ENCODE data around the gene EMC8. TPM values are rescaled to one million over a fixed set of nuclear protein-coding genes. Genes with fewer than 3 reads are reported as not detected.
A peak's percentile ranks its signal among the peaks of the same experiment; 100 is the strongest.

EMC8 gene
- total and polyA plus RNA-seq, 10 of the 15 experiments (the other 5 are each of a cell fraction or from before 2014, with no cell fraction given), result 7.8 to 62.0 (median 33.5) TPM

DNA sequence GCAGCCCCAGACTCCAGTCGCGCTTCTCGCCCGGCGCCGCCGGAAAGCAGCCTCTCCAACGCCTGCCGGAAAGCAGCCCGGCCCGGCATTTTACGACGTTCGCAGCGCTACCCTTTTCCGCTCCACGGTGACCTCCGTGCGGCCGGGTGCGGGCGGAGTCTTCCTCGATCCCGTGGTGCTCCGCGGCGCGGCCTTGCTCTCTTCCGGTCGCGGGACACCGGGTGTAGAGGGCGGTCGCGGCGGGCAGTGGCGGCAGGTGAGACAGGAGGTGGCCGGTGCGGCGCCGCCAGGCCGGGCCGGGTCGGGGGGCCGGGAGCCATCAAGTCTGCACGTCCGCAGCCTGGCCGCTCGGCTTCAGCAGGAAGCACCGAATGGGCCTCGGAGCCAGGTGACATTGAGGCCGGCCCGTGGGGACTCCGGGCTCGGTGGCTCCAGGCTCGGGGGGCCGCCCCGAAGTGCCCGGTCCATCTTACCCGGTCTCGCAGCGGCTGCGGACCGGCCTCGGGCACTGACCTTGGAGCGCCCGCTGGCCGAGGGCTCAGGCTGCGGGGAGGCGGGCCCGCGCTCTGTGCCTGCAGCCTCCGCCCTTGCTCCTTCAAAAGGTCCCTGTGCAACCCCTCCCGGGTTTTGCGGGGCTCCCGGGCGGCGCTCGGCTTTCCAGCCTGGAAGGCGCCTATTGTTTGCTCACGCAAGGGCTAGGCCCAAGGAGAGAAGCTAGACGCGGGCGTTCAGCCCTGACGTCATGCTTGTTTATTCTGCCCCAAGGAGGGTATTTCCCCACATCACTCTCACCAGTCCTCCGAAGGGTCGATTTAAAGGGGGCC, at the start of gene EMC8, which contains the start of gene COX4I1 (continued):
- TF ChIP-seq, protein P1, sequence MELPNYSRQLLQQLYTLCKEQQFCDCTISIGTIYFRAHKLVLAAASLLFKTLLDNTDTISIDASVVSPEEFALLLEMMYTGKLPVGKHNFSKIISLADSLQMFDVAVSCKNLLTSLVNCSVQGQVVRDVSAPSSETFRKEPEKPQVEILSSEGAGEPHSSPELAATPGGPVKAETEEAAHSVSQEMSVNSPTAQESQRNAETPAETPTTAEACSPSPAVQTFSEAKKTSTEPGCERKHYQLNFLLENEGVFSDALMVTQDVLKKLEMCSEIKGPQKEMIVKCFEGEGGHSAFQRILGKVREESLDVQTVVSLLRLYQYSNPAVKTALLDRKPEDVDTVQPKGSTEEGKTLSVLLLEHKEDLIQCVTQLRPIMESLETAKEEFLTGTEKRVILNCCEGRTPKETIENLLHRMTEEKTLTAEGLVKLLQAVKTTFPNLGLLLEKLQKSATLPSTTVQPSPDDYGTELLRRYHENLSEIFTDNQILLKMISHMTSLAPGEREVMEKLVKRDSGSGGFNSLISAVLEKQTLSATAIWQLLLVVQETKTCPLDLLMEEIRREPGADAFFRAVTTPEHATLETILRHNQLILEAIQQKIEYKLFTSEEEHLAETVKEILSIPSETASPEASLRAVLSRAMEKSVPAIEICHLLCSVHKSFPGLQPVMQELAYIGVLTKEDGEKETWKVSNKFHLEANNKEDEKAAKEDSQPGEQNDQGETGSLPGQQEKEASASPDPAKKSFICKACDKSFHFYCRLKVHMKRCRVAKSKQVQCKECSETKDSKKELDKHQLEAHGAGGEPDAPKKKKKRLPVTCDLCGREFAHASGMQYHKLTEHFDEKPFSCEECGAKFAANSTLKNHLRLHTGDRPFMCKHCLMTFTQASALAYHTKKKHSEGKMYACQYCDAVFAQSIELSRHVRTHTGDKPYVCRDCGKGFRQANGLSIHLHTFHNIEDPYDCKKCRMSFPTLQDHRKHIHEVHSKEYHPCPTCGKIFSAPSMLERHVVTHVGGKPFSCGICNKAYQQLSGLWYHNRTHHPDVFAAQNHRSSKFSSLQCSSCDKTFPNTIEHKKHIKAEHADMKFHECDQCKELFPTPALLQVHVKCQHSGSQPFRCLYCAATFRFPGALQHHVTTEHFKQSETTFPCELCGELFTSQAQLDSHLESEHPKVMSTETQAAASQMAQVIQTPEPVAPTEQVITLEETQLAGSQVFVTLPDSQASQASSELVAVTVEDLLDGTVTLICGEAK (IDR thresholded peaks at IDR 0.05; ENCODE audit: borderline replicate concordance), result peak; percentile 63; the same call in 1 of the 2 replicates
- TF ChIP-seq POLR2AphosphoS5 (IDR thresholded peaks at IDR 0.05; ENCODE audit: low read length), result peak; percentile 88
- TF ChIP-seq IKZF1 (conservative IDR thresholded peaks at IDR 0.05), result peak; percentile 75
- no peak for TF ChIP-seq CHD2 (IDR thresholded peaks at IDR 0.05; ENCODE audit: borderline replicate concordance, low read depth, low read length)
- TF ChIP-seq, protein P2, sequence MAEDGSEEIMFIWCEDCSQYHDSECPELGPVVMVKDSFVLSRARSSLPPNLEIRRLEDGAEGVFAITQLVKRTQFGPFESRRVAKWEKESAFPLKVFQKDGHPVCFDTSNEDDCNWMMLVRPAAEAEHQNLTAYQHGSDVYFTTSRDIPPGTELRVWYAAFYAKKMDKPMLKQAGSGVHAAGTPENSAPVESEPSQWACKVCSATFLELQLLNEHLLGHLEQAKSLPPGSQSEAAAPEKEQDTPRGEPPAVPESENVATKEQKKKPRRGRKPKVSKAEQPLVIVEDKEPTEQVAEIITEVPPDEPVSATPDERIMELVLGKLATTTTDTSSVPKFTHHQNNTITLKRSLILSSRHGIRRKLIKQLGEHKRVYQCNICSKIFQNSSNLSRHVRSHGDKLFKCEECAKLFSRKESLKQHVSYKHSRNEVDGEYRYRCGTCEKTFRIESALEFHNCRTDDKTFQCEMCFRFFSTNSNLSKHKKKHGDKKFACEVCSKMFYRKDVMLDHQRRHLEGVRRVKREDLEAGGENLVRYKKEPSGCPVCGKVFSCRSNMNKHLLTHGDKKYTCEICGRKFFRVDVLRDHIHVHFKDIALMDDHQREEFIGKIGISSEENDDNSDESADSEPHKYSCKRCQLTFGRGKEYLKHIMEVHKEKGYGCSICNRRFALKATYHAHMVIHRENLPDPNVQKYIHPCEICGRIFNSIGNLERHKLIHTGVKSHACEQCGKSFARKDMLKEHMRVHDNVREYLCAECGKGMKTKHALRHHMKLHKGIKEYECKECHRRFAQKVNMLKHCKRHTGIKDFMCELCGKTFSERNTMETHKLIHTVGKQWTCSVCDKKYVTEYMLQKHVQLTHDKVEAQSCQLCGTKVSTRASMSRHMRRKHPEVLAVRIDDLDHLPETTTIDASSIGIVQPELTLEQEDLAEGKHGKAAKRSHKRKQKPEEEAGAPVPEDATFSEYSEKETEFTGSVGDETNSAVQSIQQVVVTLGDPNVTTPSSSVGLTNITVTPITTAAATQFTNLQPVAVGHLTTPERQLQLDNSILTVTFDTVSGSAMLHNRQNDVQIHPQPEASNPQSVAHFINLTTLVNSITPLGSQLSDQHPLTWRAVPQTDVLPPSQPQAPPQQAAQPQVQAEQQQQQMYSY (CRISPR knock-in tag; IDR thresholded peaks at IDR 0.05), result no peak
- no peak for TF ChIP-seq RBBP5 (conservative IDR thresholded peaks at IDR 0.05)
- TF ChIP-seq, protein P3, sequence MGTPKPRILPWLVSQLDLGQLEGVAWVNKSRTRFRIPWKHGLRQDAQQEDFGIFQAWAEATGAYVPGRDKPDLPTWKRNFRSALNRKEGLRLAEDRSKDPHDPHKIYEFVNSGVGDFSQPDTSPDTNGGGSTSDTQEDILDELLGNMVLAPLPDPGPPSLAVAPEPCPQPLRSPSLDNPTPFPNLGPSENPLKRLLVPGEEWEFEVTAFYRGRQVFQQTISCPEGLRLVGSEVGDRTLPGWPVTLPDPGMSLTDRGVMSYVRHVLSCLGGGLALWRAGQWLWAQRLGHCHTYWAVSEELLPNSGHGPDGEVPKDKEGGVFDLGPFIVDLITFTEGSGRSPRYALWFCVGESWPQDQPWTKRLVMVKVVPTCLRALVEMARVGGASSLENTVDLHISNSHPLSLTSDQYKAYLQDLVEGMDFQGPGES (IDR thresholded peaks at IDR 0.05), result no peak
- peak; percentile 15; the same call in 1 of the 2 replicates for TF ChIP-seq DPF2 (IDR thresholded peaks at IDR 0.05)
- no peak for TF ChIP-seq SREBF1 (IDR thresholded peaks at IDR 0.05; ENCODE audit: low read length)
- TF ChIP-seq, protein P4, sequence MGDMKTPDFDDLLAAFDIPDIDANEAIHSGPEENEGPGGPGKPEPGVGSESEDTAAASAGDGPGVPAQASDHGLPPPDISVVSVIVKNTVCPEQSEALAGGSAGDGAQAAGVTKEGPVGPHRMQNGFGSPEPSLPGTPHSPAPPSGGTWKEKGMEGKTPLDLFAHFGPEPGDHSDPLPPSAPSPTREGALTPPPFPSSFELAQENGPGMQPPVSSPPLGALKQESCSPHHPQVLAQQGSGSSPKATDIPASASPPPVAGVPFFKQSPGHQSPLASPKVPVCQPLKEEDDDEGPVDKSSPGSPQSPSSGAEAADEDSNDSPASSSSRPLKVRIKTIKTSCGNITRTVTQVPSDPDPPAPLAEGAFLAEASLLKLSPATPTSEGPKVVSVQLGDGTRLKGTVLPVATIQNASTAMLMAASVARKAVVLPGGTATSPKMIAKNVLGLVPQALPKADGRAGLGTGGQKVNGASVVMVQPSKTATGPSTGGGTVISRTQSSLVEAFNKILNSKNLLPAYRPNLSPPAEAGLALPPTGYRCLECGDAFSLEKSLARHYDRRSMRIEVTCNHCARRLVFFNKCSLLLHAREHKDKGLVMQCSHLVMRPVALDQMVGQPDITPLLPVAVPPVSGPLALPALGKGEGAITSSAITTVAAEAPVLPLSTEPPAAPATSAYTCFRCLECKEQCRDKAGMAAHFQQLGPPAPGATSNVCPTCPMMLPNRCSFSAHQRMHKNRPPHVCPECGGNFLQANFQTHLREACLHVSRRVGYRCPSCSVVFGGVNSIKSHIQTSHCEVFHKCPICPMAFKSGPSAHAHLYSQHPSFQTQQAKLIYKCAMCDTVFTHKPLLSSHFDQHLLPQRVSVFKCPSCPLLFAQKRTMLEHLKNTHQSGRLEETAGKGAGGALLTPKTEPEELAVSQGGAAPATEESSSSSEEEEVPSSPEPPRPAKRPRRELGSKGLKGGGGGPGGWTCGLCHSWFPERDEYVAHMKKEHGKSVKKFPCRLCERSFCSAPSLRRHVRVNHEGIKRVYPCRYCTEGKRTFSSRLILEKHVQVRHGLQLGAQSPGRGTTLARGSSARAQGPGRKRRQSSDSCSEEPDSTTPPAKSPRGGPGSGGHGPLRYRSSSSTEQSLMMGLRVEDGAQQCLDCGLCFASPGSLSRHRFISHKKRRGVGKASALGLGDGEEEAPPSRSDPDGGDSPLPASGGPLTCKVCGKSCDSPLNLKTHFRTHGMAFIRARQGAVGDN (IDR thresholded peaks at IDR 0.05), result no peak

Measured in GM12878 (cell line).